OCI-LY7 (cell line): Measurements from ENCODE around the gene ACTR3.
"Not testable (repeated sequence)": the region's sequence is repeated elsewhere in the genome, so short reads cannot be mapped to it uniquely, and the experiment has no call there.

Experiments used
- CTCF ChIP-seq: fragments of 200-600 bp; sonication (generic); conservative IDR thresholded peaks from 2 replicates; pipeline ENCODE4 v1.5.1; 2014; ENCODE audit warnings: mild to moderate bottlenecking, antibody characterized with exemption, low read length, moderate library complexity, mixed read lengths
- EZH2phosphoT487 ChIP-seq: fragments of 200-600 bp; sonication (generic); IDR thresholded peaks from 2 replicates; pipeline ENCODE4 v1.6.1; 2018; ENCODE audit warnings: low read depth, borderline replicate concordance, mild to moderate bottlenecking, mixed run types, antibody characterized with exemption, low read length, moderate library complexity, mixed read lengths

- TF ChIP-seq CTCF, EZH2phosphoT487: not testable (repeated sequence)
Observed at GRCh38 chr2:113950906-113951305, 61.0 kb downstream of the ACTR3 start.
